ENCODE data around the gene UBE2D2.

Gene UBE2D2

DNA sequence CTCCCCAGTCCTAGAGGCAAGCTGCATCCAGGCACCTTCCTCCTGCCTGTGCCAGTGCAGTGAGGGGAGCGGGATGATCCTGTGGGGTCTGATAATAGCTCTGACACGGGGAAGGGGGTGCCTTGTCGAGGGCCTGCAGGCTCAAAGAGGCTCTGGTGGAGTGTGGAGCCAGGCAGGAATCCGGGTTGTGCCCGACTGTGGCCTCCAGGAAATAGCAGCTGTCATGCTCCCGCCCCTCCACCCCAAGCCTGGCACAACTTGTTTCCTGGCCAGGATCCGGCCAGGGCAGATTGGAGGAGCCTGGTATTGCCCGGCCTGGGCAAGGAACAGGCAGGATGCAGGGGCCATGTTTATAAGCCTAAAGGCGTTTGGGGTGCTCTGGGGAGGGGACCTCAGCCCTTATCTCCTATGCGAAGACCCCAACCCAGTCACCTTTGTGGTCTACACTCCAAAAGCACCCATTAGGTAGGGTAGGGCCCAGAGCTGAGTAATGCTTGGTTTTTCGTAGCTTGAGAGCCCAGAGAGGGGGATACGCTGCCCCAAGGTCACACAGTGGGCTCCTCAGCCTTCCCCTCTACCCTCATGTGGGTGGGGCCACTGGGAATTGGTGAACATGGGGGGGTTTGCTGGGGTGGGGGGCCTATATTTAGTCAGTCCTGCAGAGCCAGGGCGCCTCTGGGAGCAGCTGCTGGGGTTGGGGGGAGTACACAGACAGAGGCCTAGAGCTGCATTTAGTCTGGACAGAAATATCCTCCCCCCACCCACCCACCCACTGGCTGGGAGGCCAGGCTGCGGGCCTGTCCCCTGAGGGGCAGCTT is 99.2 kb downstream of the UBE2D2 start:
- no peak for DNase-seq (ENCODE audit: low read depth in 2 of 2)

DNA sequence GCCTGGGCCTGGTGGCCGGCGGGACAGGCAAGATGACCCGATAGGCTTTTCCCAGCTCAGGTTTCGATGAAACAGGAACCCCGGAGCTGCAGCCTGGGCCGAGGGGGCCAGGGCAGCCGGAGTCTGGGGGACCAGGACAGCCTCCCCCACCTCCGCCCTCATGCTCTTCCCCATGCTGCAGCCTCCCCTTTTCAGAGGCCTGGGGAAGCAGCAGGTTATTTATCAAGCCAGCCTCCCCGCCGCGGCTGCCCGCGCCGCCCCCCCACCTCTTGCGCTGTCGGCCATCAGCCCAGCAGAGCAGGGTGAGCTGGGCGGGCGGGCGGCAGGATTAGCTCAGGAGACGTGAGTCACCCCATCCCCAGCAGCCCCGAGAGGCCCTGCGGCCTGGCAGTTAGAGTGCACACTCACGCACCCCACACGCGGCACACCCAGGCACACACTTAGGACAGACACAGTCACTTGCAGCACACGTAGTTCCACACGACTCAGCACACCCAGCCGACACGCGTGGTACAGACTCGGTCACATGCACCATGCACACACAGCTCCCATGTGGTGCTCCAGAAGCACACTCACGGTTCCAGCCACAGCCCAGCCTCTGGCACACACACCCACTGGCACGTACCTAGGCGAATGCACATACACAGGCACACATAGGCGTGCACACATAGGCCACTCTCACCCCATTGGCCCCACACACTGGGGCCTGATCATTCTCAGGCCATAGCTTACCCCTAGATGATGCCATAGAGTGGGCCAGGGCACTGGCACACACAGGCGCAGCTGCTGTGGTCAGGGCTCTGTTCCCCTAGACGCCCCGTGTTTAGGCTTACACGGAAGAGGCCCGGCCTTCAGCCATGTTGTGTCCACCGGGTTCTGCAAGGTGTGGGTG is 100.0 kb downstream of the UBE2D2 start:
- DNase-seq (ENCODE audit: low read depth in 2 of 2) = no peak

DNA sequence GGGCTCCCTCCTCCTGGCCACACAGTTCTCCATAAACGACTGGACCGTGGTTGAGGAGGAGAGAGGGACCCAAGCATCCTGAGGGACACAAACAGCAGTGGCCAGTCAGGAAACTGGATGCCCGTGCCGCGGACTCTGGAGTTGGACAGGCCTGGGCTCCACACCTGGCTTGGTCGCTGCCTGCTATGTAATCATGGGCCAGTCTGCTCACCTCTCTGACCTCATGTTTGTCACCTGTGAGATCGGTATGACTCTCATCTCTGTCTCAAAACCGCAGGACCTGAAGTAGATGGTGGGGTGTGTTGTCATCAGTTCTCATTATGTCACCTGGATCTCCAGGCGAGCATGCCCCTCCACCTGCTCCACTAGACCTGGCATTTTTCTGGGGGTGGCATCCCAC is 101.5 kb downstream of the UBE2D2 start:
- no peak for DNase-seq (ENCODE audit: low read depth in 2 of 2)

DNA sequence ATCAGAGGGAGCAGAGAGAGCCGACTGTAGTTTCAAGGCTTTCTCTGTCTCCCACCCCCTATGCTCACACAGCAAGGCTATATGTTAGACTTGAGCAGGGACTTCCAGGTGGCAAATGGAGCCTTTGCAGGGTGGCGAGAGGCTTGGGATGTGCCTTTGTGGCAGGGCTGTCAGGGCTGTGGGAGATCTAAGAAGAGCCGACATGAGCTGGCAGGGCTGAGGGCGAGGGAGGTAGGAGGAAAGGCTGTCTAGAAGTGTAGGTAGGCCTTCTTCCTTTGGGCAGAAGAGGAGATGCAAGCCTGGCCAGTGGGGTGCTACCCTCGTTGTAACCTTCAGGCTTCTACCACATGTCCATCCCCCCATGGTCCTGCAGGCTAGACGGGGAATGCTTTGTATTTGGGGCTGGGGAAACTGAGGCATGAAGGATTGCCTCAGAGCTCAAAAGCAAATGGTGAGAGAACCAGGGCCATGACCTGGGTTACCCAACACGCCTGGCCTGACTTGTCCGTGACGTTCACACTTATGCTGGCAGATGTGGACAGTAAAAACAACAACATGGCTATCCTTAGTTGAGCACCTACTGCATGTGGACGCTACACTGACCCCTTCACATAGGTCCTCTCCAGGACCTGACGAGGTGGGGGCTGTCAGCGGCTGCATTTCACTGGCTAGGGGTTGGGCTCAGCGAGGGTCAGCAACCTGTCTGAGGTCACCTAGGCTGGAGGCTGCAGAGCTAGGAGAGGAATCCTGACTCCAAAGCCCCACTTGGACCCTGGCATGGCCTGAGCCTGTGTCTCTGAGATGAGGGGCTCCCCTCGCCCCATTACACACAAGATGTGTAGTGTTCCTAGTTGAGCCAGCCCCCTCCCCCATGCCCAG is 102.3 kb downstream of the UBE2D2 start:
- DNase-seq (ENCODE audit: low read depth in 2 of 2) = no peak

DNA sequence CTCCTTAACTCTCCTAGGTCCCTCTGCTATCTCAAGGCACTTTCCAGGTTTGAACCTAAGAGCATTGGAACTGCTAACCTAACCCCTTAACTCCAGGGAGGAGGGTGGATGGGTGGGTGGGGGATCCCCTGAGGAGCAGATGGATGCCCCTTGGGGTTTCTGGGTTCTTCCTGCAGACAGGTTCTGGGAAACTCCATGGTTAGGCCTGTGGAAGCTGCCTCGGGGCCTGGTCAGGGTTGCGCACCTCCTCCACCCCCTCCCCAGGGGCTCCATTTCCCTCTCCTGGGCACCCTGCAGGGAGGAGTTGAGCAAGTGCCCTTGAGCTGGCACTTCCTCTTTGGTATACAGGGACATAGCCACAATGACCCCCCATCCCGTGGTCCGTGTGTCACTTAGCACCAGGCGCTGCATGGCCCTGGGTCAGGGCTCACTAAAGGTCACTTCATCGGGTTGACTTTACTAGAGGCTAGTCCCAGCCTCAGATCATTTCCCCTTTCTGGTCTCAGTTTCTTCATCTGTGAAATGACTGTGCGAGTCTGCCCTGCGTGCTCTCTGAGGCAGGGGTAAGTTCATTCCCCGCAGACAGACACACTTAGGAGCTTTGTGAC is 103.1 kb downstream of the UBE2D2 start:
- DNase-seq (ENCODE audit: low read depth in 2 of 2) = no peak

DNA sequence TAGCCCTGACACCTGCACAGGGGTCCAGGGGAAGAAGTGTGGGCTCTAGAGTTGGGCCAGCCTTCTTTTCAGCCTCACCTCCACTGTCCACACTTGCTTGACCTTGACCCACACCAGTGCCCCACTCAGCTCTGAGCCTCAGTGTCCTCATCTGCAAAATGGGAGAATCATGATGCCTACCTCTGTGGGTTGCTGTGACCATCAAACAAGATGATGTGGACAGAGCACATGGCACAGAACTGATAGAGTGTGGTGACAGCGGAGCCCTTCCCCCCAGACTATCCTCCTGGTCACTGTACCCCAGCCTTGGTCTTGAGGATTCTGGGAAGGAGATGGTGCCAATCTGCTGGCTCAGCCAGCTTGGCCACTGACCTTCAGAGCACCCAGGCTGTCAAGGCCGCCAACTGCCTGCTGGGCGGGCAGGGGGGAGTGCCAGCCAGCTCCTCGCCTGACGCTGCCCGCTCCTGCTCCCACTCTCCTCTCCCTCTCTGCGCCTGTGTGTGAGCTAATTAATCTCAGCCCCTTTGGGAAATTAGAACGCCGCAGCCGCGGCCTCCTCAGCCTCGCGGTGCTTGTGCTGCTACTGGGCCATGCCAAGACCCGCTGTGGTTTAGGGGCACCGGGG is 103.7 kb downstream of the UBE2D2 start:
- DNase-seq (ENCODE audit: low read depth in 2 of 2) = no peak

DNA sequence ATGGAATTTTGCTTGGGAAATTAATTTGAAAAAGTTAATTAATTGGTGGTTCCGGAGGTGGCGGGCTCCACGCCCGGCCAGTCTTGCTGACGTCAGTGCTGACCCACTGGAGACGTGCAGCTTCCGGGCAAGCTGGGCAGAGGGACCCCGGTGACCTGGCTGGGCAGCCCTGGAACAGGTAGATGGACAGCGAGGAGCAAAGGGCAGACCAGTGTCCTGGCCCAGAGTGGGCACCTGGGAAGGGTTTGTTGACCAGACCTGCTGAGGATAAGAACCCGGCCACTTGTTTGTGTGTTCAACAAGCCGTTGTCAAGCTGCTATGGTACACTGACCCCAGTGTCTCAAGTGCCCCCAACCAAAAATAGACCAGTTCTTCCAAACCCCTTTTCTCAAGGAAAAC is 104.5 kb downstream of the UBE2D2 start:
- DNase-seq (ENCODE audit: low read depth in 2 of 2) = no peak

DNA sequence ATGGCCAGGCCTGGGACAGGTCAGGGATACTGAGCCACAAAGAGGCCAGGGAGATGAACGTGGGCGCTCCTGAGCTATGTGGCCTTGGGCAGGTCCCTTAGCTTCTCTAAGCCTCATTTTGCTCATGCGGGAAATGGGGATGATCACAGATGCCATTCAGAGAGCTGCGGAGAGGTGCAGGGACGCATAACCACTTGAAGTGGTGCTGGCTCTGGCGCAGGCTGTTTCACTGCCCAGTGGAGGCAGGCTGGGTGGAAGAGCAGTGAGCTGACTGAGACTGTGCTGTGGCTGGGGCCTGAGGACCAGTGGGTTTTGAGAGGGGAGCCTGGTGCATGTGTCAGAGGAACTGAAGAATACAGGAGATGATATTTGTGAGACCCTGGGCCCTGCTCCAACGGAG is 105.4 kb downstream of the UBE2D2 start:
- DNase-seq (ENCODE audit: low read depth in 2 of 2) = no peak

DNA sequence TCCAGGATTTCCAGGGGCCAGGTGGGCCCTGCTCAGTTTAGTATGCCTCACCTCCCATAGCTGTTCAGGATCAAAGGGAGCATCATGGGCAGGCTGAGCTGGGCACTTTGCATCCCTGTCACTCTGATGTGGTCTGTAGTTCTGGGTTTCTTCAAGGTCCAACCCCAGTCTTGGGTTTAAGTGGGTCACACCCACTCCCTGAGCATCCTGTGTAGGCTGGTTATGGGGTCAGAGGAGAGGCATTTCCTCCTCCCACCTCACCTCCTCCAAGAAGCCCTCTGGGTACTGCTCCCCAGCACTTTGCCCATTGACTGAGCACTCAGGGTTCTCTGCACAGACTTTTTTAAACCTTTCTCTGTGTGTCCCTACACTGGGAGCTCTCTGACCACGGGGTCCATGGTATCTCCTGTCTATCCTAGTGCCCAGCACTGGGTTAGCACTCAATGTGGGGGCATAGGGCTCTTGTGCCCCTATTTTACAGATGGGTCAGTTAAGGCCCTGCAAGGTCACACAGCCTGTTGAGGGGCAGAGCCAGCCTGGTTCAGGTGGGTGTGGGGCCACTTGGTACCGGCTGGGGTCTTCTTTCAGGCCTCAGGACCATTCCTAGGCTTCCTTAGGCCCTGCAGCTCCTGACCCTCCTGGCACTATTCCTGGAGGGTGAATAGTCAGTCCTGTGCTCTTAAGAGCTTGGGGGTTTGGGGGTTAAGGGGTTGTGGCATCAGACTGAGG is 106.0 kb downstream of the UBE2D2 start:
- DNase-seq (ENCODE audit: low read depth in 2 of 2) = no peak

DNA sequence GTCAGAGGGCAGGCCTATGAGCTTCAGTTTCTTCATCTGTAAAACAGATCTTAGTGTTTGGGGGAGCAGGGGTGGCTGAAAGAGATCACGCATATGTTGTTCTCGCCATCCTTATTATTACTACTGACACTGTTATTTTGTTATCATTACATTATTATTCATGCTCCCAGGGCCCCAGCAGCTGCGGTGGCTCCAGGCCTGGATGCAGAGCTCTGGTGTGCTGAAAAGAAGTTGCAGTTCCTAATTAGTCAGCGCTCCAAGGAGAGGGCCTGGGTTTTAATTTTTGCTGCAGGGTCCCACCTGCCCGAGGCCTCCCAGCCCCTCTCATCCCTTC is 106.6 kb downstream of the UBE2D2 start:
- no peak for DNase-seq (ENCODE audit: low read depth in 2 of 2)

DNA sequence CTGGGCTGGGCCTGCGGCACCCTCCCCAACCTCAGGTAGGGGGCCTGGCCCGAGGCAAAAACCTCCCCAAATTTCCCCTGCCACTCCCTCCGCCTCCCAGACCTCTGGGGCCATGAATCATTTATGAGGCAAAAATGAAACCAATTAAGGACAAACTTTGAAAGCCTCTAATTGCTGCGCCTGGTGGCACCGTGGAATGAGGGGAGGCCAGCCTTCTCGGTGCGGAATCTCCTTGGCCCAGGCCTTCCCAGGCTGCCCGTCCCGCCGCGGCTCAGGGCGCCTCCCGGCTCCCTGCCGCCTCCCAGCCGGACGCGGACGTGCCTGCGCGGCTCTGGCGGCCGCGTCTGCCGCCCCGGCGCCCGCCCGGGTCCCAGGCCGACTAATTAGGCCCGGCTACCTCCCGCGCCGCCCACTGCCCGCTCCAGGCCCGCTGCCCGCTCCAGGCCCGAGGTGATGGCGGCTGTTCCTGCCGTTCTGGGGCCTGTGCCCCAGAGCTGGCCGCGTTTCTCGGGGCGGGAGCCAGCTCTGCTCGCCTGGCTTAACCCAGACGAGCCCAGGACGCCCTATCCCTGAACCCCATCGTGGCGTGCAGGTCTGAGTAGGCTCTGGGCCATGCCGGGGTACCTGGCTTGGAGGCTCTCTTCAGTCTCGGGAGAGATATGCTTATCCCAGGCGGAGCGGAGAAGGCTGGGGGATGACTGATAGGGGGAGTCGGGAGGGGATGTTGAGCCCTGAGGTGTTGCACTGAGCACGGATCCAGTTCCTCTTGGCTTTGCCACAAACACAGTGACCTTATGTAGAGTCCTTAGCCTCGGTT is 107.1 kb downstream of the UBE2D2 start:
- DNase-seq (ENCODE audit: low read depth in 2 of 2) = no peak

DNA sequence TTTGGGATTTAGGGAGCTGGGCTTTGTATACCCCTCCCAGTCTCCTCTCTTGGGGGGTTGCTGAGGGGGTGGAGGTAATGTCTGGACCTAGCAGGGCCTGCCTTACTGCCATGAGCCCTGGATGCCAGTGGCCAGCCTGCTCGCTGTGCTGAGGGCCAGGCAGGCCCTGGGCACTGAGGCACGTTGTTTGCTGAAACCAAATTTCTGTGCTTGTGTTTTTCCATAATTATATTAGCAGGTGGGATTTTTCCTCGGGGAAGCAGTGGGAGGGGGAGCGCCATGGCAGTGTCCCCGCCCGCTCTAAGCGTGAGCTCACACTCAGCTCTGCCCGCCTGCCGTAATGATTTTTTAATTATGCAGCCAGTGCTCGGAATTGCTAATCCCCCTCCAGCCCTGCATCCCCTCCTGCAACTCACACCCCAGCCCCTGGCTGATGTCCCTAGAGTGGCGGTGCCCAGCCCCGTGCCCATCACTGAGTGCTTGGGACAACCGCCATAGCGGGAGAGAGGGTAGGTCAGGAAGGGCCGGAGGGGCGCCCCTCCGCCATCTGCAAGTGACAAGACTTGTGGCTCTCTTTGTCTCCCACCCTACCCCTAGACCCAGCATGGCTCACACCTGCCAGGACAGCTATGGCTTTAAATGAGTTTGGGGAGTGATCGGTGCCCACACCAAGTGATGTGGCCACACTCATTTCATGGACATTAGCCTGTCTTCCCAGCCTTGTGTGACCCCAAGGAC is 108.0 kb downstream of the UBE2D2 start:
- no peak for DNase-seq (ENCODE audit: low read depth in 2 of 2)

DNA sequence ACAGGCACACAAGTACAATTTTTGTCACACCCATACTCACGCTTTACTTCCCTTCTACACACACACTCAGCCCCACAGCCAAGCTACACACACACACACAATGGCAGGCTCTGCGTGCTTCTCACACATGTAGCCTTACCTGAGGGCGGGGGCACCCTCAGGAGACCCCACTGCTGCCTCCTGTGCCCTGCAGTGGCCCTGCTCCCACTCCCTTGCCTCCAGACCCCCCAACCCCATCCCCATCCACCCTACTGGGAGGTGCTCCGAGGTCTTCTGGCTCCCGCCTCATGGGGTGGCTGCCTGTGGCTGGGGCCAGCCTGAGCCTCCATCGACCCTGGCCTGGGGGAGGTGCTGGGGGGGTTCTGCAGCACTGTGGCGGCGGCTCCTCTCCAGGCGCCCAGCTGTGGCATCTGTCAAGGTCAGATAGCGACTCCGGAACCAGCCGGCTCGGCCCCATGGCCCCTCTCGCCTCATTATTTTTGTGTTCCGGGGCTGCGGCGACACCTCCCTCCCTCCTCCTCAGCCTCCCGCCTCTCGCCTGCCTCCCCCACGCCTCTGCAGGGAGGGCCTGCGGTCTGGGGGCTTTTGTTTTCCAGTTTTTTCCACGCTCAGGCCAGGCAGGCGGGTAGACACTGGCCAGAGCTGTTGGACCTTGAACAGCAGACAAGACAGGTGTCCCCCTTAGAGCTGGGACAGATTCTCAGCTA is 108.7 kb downstream of the UBE2D2 start:
- no peak for DNase-seq (ENCODE audit: low read depth in 2 of 2)

DNA sequence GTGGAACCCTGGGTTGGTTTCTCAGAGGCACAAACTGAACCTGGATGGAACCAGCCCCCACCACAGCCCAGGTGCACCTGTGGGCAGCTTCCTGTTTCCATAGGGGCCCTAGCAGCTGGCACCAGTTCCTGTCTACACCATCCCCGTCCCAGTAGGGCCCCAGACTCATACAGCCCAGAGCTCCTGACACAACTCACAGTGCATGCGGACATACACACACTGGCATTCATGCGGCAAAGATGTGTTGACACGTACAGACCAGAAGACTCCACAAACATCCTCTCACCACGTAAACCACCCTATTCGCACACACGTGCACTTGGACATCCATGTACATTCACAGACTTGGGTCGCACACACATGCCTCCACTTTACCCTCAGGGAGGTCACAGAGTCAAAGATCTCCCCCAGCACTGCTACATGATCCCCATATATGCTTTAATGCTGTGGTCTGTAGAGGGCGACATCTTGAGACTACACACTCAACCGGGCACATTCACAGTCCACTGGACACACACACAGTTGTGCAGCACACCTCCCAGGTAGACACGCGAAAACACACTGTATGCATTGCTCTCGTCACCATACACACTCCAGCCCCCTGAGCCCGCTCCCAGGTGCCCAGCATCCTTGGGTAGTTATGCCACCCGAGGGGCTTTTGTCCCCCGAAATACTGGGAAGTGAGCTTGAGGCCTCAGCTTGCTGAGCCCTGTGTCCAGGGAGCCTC is 109.4 kb downstream of the UBE2D2 start:
- no peak for DNase-seq (ENCODE audit: low read depth in 2 of 2)

DNA sequence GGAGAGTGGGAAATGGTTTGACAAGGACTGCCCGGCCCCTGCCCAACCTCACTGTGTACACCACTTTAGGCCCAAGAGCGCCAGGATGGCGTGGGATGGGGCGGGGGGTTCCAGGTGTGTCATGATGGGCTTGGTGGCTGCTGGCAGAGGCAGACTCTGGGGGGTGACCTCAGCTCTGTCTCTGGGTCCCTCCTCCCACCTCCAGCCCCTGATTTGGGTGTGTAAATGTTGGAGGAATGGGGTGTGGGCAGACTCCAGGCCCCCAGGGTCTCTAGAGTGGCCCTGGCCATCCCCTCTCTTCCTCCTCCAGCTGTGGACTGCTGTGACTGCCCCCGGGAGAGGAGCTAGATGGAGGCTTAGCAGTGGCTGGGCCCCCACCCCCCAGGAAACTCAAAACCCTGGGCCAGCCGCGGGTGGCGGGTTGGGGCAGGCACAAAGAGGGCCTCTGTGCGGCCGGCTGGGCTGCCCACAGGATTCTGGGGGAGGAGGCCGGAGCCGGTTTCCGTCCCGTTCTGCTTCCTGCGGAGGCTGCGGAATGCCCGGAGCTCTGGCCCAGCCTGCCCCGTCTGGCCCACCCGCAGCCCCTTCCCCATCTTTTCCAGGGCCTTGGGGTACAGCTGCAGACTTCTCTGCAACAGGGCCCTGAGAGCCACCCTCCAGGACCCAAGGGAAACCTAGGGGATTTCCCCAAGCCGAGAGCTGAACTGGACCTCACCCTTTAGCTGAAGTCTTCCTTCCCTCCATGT is 110.1 kb downstream of the UBE2D2 start:
- no peak for DNase-seq (ENCODE audit: low read depth in 2 of 2)

DNA sequence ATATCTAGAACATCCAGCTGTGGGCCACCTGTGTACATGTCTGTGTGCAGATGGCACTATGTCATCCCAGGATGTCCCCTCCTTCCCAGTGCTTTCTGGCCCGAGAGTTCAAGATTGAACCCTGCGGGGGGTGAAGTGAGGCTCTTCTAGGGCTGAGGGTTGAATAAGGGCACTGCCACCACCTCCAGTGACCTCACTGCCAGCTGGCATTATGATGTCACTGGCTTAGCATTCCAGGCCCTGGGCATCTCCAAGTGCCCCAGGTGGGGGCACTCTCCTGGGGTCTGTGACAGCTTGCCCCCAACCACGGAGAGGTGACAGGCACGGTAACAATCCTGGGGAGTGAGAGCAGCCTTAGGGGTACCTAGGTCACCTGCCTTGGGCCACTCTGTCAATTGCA is 114.1 kb downstream of the UBE2D2 start:
- DNase-seq (ENCODE audit: low read depth in 2 of 2) = no peak

DNA sequence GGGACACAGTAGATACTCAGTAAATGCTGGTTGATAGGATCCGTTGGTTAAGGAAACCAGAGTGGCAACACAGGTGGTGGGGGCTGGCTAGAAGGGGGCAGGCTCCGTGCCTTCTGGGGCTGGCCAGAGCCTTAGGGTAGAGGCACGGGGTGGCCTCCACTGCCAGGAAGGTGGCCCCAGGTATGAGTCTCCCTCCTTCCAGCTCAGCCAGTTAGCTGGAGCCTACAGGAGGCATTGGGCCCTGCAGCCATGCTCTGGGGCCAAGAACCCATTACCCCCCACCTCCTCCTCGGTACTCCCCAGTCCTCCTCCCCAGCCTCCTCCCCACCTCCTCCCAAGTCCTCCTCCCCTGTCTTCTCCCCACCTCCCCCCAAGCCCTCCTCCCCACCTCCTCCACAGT is 114.7 kb downstream of the UBE2D2 start:
- DNase-seq (ENCODE audit: low read depth in 2 of 2) = no peak
